Suppressor macrophage (primary cell): ENCODE results near the gene FGF14.

Experiments
- DNase-seq, 4 experiments: peaks; one replicate each; pipeline ENCODE4 v3.0.0-alpha.2; 2020 to 2022

FGF14 gene

DNA sequence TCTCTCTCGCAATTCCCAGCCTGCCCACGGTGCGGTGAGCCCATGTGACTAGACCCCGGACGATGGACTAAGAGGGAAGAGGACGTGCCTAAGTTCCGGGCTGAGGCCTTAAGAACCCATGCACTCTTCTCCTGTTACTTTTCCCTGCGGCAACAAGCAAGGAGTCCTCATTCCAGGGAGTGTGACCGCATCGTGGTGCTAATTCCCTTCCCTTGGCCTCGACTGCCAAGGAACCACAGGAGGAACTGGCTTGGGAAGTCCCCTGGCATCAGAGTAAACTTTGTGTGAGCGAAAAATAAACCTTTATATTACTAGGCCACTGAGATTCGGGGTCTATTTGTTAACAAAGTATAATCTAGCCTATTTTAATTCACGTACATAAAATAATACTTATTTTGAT, 34.0 kb downstream of the FGF14 start:
- no peak for DNase-seq

DNA sequence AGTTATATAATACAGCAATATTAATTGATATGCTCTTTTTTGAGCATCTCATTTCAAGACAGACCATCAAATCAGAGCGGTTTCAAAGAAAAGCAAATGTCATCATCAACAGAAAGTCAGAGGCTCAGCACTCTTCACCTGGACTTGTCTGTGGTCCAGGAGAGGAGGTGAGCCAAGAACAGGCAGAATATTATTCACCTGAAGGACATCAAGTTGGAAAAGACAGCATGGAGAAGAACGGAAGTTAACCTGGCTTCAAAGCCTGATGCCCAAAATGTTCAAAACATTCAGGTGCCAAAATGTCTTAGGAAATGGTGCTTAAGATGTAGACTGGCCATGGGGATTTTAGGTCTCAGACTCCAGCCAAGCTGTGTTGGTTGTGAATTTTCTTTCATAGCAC, 40.7 kb downstream of the FGF14 start:
- DNase-seq: no peak

DNA sequence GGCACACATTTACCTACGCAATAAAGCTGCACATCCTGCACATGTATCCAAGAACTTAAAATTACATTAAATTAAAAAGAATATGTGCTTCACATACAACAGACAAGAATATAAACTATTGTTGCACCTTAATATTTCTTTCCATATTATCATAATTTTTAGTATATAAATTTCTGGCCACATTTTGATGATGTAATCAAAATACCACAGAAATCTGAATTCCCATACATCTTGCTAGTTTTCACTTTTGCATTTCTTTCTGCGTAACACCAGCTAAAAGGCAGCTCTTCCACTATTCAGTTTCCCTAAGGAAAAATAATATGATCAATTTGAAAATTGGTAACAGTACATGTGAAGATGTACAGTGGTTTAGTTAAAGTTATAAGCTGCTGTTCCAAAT, 42.6 kb downstream of the FGF14 start:
- DNase-seq: no peak

DNA sequence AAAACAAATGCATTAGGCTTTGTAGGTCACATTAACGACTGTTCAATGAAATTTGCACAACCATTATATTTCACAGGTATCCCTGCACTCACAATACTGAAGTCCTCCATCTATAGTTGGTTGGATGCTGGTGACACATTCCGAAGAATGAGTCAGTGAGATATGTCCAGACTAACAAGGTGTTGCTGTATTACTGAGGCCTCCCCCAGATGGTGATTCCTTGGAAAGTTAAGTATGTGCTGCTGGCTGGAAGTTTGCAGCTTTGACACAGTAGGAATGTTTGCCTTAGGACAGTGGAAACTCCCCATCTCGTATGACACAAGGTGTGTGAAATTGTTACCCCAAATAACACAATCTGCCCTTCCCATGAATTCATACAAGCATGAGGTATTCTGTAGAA, 46.6 kb downstream of the FGF14 start:
- no peak for DNase-seq

DNA sequence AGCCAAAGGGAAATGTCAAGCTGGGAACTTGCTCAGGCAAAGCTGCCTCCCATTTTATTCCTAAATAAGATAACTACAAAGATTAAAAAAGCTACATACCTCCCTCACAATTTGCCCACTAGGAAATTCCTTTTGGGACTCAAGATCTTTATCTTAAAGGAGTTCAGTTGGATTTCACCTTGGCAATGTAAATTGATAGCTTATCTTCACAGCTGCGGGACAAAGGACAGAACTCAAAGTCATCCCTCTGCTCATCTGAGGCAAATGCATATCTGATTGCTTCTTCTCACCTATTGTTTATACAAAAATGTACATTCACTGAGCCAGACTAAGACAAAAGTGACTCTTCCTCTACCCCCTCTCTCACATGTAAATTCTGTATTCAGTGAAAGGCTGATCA, 47.8 kb downstream of the FGF14 start:
- DNase-seq: no peak

DNA sequence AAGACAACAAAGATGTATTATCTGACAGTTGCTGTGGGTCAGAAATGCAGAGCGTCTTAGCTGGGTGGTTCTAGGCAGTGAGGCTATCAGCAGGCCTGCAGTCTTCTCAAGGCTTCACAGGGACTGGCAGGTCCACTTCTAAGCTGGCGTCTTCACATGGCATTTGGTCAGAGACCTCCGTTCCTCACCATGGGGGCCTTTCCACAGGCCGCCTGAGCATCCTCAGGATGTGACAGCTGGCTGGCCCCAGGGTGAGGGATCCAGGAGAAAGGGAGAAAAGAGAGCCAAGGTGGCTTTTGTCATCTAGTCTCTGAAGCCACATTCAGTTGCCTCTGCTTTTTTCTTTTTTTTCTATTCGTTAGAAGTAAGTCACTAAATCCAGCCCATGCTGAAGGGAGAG, 50.3 kb downstream of the FGF14 start:
- no peak for DNase-seq

DNA sequence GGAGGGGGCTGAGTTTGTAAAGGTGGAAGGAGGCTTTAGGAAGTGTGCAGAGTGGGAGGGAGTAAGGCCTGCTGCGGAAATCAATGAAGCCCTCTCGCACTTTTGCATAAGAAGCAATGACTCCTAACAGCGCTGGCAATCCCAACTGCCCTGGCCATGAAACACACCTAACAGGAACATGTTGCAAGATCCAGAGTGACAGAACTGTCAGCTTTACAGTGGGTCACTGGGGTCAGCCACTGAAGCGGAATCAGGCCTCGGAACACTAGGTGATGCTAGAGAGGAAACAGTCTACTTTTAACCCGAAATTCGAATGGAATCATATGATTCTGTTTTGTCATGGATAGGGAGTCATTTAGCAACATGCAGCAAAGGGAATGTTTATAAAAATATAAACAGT, 54.4 kb downstream of the FGF14 start:
- no peak for DNase-seq

DNA sequence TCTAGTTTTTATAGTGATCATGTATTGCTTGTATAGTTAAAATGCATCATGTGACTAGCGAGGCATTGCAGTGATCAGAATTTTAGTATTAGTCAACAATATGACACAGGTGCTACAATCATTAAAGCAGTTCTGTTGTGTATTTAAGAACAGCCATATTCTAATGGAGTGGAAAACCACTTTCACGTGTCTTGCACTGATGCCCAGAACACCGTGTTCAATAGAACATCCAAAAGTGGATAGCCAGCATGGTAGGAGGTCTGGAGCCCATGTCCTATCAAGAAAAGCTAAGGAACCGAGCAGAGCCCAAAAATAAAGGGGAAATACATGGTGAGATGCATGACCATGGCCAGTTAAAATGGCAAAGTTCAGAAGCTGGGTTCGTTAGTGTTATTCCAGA, 55.1 kb downstream of the FGF14 start:
- no peak for DNase-seq

DNA sequence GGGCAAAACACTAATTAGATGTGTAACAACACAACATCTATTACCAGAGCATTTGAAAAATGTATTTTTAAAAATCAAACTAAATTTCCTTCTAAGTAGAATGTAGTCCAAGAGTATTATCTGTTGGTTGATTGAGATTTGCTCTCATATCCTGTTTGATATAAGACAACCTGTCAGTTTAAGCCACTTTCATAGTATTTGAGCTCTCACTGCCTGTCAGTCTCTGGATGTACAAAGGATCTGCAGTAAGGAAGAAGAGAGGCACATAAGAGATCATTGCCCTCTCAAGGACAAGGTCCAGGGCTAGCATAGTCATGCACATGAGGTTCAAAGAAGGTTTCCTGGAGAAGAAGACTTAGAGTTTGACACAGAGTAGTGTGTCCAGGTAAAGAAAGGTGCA, 57.4 kb downstream of the FGF14 start:
- DNase-seq: no peak

DNA sequence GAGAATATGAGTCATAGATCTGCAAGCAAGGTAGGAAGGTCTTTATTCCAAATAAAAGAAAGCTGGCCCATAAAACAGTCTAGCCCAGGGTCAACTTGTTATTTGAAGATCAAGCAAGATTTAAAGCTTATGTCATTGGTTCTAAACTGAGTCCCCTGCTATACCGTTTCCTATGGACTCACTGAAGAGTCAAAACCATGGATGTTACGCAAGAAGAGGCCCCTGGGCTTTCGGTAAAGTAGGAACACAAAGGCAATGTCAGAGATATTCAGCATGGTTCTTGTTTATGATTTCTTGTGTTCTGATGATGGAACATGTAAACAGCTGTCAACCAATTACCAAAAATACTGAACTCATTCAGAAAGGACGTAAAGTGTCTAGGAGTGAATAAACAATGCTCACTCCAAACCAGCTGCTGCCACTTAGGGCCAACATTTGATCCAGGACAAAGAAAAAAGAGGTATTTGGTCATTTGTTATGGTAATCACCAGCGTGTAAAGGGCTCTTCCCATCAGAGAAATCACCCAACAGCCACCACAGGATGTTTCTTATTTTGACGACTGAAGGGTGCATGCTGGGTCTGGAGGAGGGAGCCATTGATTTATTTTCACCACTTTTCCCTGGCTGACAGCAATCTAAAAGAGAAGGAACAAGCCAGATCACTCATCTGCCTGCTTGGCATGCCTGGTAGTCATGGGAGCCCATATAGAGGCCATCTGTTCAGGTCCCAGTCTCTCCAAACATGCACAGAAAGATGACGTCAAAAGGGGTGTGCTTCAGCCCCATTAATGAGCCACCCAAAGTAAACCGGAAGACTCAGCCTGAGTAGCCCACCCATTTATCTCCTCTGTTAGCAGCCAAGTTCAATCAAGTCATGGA, 68.3 kb downstream of the FGF14 start:
- no peak for DNase-seq

DNA sequence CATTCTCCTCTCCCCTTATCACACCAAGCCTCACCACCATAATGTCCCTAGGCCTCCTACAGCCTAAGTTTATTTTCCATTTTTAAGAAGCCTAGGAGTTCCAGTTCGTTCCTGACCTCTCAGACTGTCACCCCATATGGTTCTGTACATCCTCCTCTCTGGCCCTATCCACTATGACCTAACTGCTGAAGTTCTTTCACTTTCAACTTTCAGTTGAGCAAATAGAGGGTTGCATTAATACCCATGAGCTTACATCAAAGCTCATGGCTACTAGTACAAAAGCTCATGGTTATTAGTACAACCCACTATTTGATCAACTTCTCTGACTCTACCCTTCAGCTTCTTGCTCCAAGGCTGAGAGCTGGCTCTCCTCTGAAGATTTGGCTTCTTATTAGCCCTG, 72.9 kb downstream of the FGF14 start:
- no peak for DNase-seq

DNA sequence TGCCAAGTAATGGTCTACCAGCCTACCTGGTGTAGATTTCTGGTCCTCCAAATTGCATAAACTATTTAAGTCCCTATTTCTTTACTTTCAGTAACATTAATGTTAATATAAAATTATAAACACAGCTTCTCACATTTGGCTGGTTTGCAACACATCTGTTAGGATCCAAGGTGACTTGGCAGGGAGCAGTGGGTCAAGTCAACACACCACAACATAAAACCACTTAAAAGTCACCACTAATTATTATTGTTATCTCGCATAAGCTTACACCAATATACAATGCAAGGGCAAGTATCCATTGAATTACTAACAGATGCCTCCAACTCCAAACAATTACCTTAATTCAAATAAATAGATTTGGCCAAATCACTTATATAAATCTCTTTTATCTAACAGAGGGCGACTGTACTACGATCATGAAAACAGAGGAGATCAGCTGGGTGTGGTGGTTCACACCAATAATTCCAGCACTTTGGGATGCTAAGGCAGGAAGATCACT, 74.7 kb downstream of the FGF14 start:
- DNase-seq: no peak

DNA sequence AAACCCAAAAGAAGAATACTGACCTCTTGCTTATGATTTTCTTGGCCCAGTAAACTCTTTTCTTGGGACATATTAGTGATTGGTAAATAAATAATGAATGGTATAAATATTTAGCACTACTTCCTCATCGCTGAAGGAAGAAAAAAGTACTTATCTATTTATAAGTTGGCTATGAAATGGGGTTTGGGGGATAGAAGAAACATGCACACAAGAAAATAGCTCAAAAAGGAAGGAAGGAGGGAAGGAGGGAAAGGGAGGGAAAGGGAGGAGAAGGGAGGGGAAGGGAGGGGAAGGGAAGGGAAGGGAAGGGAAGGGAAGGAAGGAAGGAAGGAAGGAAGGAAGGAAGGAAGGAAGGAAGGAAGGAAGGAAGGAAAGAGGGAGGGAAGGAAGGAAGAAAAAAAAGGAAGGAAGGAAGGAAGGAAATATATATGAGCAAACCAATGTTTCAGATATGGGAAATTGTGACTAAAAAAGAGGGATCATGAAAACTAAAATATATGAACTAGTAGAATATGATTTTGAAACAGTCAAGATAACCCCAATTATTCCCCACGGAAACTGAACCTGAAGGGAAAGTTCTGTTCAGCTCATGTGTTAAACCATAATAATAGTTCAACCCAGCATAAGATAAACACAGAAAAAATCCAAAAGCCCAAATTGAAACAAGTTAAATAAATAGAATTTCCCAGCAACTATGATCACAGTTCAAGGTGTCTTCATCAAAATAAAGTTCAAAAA, 75.3 kb downstream of the FGF14 start:
- DNase-seq: no peak

DNA sequence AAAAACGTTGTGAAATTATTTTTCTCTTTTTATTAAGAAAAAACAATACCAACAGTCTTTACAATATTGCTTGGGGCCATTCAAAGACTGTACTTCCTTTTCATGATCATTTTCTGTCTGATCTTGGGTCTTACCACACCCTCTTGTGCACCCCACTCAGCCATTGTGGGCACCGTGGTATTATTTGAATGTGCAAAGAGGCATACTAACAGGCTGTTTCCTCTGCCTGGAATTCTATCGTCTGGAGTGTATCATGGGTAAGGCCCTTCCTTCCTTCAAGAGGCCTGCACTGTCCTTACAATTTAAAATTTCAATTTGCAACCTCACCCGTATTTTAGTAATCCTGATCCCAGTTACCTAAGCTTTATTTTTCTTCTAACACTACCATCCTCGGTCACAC, 76.5 kb downstream of the FGF14 start:
- no peak for DNase-seq

DNA sequence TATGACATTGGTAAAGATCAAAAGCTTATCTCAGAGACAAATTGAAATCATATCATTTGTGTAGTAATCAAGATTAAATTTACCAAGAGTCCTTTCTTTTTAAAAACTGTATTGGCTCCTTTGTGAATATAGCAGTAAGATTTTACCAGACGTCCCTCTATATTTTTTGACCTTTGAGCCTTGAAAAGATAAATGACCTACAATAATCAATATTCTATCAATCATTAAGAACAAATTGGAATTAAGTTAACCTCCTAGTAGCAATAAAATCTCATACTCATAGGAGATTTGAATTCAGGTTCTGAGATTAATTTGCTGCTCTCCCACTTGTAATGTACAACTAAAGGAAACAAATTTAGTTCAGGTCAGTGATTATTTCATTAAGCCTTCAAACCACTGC, 78.3 kb downstream of the FGF14 start:
- no peak for DNase-seq

DNA sequence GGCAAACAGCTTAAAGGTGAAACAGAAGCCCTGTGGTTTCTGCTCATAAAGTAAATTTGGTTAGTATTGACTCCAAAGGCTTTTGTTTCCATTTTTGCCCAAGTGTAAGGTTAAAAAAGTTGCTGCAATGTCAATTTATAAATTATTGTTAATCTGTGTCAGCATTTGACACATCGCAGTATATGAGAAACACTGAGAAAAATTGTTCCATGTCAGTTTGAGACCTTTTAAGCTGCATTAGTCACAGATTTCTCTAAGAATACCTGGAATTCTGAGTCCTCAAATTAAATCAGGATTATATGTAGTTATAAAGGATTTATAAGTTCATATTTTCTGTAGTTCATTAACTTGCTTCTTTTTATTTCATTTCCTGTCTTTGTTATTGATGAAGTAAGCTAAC, 78.8 kb downstream of the FGF14 start:
- DNase-seq: no peak

DNA sequence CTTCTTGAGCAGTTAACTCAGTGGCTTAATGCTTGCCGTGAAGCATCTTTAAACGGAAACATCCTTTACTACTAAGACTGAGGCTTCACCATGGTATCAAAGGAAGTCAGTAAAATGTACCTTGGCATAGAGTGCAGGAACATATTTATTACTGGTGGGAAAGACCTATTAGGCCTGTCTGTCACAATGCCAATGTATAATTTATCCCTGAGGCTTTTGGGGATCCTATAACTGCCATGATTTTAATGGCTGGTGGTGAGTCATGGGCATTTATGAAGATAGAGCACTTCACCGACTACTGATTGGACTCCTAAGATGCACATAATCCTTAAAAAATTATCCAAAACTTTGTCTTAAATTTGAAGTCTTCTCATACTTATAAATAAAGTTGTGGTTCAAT, 79.6 kb downstream of the FGF14 start:
- no peak for DNase-seq

DNA sequence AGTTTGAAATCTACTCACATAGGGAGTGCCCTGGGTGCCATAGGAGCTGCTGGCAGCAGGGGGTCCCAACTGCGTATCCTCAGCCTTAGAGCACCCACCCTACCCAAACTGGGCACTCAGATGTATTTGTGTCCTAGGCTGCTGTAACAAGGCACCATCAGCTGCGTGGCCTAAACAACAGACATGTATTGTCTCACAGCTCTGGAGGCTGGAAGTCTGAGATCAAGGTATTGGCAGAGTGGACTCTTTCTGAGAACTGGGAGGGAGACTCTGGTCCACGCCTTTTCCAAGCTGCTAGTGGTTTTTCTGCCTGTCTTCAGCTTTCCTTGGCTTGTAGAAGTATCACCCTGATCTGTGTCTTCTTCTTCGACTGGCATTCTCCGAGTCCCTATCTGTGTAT, 83.6 kb downstream of the FGF14 start:
- no peak for DNase-seq

DNA sequence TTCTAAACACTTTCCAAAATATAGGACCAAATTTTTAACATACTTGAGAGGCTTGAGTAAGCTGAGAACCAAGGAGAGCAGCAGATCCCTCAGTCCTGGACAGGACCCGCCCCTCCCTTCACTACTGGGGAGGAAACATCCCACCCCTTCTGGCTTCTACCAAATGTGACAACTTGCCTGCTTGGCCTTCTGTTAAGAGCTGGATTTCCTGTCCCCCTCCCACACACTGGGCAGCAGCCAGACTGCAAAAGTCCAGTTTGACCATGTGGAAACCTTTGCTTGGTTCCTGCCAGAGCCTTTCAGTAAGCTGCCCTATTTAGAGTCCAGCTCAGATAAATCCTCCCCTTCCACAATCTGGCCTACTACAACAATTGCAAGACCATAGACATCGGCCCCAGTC, 84.3 kb downstream of the FGF14 start:
- no peak for DNase-seq

DNA sequence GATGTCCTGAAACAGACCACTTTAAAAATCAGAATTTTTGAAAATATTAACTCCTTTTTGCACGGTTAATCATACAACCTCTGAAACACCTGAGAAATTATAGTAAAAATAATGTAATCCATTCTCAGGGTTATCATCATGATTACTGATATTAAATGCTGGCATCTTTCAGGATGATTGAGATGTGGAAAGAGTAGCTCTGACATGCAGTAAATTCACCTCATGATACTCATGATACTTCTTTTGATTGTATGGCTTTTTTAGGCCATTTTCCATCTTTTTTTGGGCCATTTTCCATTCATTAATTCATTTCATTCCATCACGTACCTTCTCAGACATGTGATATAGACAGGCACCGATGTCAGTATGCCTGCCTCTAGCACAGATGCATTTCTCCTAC, 85.1 kb downstream of the FGF14 start:
- DNase-seq: no peak

DNA sequence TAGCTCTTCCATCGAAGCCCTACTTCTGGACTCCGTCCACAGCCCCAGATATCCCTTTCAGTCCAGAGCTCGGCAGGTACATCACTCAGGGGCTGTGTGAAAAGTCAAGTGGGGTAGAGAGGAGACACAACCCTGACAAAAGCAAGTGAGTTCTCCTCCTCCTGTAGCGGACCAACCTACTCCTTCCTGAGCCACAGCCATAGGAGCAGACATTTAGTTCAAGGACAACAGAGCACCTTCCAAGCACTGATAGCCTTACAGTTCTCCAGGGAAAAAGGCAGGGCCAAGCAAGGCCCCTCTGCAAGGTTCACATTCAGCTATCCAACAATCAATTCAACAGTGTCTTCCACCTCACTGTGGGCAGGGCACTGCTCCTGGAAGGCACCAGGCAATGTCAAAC, 89.0 kb downstream of the FGF14 start:
- DNase-seq: no peak

DNA sequence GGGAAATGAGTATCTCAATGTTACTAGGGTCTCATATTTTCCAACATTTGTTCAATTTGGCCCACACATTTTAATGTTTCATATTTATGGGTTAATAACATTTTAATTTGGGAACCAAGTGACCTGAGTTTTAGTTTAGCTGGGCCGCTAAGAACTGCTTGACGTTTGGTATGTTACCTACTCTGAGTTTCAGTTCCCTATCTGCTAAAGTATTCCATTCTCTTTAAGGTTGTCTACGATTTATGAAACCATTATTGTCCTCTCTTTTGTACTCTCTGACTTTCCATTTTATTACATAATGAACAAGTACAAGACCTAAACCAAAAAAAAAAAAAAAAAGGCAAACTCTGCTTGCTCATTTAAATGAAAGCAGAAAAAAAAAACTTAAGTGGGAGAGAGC, 89.9 kb downstream of the FGF14 start:
- no peak for DNase-seq

DNA sequence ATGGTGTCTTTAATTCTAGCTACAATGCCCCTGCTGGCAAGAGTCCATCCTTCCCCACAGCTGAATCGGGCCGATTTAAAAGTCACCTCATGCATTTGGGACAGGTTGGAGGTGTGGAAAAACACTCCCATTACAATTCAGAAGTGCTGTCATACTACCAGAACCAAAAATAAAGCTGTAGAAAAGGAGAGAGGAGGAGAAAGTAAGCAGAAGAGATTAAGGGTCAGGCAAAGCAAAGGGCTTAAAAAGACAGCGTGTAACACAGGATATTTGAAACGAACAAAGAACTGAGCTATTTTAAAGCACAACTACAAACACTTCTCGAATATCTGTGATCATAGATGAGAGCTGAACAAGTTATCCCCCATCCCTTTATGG, 90.4 kb downstream of the FGF14 start:
- DNase-seq: no peak

DNA sequence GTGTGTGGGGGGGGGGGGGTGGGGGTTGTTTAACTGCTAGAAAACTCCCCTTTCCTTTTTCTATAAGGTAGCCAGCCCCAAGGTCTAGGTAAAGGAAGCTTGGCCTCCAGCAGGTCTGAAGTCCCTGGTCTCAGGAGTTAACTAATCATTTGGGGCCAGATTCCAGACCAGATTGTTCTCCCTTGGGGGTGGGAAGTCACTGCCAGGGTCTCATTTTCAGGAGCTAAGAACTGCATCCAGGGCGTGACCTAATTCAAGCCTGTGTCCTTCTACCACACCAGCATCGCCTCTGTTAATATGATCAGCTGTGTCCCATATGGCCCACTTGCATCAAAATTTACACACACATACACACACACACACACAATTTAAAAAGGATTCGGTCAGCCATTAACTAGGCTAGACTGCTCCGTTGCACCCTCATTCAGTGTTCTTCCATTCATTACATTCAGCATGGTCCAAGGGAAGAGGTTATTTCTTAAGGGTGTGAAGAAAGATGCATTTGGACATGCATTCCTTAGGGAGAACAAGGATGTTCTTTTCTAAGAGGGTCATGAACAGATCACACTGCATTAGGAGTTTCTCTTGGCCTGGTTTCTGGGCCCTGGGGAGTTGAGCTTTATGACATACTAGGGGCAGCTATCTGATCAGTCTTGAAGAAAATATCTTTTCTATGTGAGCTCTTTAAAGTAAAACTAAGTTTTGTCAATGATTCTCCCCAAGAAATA, 91.0 kb downstream of the FGF14 start:
- DNase-seq: no peak
